Islet of Langerhans (tissue), 1 donor: ENCODE results near the gene NOTCH2.

Experiments used
- FAIRE-seq: peaks from one replicate; lab custom pipeline; 2011; peaks lifted over from hg19 to GRCh38; lab: Jason Lieb, UNC

NOTCH2 gene

DNA sequence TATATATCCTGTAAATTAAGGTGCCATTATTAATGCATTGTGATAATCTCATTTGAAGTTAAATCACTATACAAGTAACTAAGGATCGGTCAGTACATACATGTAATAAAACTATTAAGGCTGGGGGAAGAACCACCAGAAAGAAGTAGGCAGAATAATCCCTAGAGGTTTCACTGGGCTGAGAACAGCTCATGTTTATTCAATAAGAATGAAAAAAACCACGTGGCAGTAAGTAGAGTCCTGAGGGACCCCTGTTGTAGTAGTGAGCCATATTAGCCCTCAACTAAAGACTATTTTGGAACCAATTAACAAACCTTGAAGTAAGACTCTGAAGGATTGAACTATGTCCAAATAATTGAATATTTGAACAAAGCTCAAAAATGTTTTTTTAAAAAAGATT, 126.2 kb downstream of the NOTCH2 start:
- no peak for FAIRE-seq

DNA sequence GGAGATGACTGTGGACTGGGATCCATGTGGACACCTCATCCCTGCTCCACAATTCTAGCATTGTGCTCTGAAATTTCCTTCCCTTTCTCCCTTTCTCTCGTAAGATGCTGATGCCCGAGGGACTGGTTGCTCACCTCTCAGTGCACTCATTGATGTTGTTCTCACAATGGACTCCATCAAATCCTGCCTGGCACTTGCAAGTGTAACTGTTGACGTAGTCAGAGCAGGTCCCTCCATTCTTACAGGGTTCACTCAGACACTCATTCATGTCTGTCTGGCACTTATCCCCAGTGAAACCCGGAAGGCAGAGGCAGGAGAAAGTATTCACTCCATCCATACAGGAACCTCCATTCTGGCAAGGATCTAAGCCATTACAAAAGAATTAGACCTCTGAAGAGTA, 128.1 kb downstream of the NOTCH2 start:
- FAIRE-seq, result no peak

DNA sequence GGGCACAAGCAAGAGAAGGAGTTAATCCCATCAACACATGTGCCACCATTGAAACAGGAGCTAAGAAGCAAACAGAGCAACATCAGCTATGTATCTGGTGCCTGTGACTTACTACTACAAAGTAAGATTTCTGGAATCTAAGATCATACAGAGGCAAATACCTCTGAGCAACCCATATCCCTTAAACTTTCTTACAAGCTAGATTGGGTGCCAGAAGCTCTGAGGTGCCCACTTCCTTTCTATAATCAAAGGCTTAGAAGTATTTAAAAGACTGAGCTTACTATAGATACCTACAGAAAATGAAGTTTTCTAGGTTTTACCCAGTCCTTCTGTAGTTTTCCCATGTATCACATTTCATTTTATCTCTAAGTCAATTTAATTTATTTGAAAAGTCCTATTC, 128.8 kb downstream of the NOTCH2 start:
- no peak for FAIRE-seq

DNA sequence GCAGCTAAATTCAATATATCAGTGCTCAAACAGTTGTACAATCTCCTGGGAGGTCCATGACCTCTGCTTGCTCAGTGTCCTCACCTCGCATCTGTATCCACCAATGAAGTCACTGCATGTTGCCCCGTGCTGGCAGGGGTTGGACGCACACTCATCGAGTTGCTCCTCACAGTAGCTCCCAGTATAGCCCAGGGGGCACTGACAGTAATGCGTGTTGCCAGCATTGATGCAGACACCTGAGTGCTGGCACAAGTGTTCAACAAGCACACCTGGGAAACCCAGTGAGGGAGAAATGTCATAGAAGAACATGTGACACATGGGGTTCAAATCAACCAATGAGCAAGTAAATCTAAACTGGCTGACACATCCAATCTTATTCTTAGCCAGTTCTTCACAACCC, 132.3 kb downstream of the NOTCH2 start:
- FAIRE-seq, result no peak

DNA sequence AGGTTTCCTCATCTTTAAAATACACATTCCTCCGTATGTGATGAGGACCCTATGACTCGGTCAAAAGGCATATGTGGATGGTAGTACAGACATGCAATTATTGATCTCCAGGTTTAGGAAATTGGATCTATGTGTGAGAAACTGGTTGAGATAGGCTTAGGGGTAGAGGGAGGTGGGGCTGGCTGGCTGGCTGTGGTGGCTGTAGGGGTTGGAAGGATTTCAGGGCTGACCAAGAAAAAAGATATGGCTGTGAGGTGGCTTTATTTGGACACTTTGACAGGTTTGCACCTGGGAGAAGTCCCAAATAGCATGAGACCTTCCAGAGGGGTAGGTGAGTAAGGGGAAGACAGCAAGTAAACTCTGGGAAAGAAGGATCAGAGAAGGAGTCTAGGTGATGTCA, 133.5 kb downstream of the NOTCH2 start:
- no peak for FAIRE-seq

DNA sequence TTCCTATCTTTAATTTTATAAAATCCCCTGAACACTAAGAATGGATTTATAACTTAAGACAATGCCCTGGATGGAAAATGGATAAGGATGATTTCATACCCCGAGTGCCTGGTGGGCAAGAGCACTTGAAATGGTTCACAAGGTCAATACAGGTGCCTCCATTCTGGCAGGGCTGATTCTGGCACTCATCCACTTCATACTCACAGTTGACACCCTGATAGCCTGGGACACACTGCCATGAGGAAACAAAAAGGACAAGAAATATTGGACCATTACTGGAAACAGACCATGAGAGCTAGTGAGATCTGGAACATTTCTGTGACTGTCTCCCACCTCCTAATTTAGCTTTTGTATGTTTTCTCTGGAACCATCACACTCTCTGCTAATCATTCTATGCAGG, 134.1 kb downstream of the NOTCH2 start:
- no peak for FAIRE-seq

DNA sequence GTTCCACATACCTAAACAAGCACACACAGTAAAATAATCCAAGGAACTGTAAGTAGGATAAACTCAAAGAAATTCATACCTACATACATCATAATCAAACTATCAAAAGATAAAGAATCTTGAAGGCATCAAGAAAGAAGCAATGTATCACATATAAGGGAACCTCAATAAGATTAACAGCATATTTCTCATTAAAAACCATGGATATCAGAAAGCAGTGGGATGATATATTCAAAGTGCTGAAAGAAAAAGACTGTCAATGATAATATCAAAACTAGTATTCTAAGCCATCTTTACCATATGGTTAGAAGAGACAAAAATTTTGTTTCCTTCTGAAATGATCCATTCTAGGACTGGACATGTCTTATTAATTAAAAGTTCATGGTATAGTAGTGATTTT, 136.1 kb downstream of the NOTCH2 start:
- no peak for FAIRE-seq

DNA sequence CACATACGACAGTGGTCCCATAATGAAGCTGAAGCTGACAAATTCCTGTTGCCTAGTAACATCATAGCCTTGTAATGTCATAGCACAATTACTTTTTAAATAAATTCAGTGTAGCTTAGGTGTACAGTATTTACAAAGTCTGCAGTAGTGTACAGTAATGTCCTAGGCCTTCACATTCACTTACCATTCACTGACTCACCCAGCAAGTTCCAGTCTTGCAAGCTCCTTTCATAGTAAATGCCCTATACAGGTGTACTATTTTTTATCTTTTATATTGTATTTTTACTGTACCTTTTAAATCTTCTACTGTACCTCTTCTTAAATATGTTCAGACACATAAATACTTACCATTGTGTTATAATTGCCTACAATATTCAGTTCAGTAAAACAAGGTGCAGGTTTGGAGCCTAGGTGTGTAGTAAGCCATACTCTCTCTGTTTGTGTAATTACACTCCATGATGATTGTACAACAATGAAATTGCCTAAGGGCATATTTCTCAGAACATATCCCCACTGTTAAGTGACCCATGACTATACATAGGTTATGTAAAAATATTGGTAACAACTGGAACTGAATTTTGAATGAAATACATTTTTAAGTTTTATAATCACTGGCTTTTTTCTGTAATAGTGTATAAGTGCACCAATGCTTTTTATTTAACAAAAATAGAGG, 139.7 kb downstream of the NOTCH2 start:
- FAIRE-seq, result peak; percentile 21

DNA sequence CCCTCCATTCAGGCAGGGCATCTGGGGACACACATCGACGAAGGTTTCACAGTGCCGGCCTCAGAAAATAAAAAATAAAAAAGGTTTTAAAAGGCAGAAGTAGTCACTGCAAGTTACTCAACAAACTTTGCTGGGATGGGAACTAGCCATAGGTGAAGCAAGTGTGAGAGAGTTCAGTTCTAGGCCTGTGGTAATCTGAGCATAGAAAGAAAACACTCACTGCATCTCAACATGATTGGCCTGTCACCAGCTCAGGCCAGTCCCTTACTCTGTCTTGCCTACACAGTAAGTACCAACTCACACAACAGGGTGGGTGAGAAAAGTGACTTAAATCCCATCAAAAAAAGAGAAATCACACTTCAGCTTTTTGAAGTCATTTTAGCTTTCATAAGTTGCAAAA, 142.9 kb downstream of the NOTCH2 start:
- no peak for FAIRE-seq

DNA sequence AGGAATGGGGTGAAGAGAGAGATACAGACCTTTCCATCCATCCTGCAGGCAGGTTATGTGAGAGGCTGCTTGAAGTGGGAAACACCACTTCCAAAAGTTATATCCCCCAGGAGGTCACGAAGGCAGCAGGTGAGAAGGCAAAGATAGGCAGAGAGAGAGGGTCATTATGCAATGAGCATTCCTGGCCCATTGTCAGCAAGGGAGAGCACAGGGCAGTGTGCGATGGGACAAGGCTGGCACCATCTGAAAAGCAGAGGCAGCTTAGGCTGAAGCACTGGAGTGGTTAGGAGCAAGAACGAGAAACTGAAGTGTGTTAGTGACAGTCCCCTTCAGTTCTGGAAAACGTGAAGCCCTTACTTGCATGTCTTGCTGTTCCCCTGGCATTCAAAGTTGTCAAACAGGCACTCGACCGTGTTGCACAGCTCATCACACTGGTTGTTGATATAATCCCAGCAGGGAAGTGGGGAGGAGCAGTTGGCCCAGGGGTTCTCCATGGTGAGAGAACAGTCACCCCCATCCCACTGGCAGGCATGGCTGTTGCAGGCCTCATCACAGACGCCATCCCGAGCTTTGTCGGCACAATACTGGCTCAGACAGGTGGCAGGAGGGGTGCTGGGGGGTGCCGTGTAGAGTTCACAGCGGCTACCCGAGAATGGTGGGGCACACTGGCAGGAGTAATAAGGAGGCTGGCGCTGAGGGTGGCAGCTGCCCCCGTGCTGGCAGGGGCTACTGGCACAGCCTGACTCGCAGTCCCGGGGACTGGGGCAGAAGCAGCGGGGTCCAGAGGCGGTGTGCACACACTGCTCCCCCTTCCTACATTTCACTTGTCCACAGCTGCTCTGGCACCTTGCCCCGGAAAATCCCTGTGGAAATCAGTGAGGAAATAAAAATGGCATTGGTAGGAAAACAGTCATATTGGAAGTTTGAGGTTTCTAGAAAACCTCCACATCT, 144.2 kb downstream of the NOTCH2 start:
- FAIRE-seq, result no peak

DNA sequence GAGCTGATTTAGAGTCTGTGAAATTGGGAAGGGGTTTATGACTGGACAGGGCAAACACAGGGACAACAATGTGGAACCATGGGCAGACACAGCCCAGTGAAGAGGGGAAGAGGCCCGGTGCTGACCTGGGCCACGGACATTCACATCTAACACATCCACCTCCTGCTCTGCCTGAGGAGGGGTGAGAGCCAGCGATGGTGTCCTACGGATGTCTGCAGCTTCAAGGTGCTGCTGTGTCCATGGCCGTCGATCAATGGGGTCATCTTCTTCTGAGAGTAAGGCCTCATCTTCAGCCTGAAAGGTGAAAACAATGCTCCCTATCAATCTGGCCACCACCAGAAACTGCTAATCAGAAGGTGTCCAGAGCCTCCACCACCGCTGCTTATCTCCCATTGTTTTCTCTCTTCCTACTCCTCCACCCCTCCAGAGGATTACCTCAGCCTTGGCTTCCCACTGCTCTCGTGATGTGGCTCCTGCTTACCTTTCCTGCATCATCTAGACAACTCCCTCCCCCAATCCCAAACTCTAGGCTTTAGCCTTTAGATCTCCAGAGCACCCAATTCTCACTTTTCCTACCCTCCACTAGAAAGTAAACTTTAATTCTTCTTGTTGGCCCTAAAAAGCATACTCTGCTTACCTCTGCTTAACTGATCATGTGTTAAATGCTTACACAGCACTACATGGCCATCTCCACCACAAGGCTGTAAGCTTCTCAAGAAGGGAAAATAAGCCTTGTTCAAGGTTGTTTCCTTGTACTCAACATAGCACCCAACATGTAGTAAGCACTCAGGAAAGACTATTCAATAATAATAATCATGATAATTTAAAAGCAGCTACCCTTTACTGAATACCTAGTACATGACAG, 149.1 kb downstream of the NOTCH2 start:
- FAIRE-seq, result no peak

DNA sequence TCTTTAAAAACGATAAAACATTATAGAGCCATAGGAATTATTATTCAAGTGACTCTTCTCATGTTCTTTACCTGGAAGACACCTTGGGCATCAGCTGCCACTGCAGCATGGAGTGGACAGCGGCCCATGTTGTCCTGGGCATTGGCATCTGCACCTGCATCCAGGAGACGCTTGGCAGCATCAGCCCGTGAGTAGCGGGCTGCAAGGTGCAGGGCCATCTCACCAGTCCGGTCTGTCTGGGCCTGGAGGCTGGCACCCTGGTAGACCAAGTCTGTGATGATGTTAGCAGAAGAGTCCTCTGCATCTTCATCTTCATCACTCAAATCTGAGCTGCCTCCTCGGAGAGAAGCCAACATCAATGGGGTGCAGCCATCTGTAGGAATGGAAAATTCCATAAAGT, 150.2 kb downstream of the NOTCH2 start:
- FAIRE-seq, result no peak

DNA sequence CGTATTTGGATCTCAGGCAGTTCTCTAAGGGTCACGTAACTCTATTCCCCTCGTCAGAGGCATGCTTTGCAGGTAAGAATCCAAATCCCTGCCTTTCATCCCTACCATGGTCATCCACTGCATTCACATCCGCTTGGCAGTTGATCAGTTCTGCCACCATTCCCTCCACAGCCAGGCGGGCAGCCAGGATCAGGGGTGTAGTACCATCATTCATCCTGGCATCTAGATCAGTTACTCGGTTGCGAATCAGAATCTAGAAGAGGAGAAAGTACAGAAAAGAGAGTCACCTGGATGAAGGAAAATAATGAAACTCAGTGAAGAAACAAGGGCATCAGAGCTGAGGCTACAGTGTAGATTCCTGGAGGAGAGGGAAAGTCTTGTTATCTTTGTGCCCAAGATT, 151.2 kb downstream of the NOTCH2 start:
- no peak for FAIRE-seq

DNA sequence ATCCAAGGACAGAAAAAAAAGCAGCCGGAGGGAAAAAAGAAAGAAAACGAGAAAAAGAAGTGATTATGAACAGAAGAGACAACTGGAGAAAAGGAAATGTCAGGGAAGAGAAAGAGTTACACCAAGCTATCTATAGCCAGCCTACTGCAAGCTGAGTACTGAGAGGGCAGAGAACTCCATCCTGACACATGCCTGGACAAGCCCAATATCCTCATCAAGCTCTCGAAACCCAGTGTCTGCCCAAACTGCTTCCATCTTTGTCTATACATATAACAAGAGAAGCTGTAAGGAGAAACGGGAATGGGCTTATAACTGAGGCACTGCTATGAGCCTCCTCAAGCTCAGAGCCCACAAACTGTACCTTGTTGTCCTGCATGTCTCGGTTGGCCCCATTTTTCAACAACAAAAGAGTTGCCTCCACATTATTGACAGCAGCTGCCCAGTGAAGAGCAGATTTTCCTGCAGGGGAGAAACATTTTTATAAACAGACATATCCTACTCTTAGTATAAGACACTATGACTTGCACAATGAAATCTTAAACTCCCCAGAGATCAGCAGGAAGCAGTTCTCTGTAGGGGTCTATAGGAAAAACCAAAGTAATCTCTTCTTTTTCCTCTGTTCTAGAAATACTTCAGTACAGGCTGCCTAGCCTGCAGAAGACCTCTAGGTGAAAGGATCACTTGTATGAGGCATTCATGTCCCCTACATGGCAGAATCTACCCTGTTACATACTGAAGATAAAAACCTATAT, 152.0 kb downstream of the NOTCH2 start:
- FAIRE-seq, result no peak

DNA sequence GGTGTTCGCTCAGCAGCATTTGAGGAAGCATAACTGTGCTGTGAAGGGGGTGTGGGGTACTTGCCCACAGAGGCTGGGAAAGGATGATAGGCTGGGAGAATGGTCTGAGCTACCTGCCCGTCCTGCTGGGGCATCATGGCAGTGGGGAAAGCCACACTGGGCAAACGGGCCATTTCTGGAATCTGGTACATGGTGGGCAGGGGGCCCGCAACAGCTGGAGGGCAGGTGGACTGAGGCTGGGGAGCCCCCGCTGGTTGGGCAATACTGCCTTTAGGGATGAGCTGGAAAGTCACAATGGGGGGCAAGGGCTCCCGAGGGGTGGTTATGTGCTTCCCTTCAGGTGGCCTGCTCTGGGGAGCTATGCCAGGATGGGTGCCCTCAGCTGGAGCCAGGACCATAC, 153.9 kb downstream of the NOTCH2 start:
- FAIRE-seq, result no peak

DNA sequence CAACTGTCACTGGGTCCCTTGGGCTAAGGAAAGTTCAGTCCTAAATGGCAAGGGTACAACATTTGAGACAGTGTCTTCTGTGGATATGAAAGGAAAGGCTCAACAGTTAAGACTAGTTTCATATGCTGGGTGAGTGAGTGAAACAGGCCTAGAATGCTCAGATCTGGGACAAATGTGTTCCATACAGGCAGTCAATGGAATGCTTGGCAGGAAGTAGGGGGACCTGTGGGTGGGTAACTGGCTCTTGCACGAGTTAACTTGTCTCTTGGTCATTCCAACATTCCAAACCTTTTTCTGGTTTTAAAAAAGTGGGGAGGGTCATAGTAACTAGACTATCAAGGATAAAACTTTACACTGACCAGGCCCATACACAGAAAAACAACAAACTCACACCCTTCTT, 155.4 kb downstream of the NOTCH2 start:
- FAIRE-seq, result no peak

DNA sequence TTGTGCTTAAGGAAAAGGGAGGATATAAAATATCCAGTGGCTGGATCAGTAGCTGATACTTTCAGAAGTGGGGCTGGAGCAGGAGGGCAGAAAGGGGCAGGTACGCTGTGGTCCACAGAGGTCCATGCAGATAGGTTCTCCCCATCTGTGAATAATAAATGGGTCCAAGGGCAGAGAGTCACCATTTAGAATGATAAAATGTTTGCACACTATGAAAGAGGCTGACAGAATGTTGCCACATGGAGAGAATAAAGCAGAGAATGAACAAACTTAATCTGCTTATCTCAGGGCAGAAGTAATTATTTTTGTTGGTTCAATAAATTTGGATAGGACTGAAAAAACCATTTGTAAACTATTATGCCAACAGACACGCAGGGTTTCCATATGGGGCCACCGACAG, 156.5 kb downstream of the NOTCH2 start:
- FAIRE-seq, result no peak

DNA sequence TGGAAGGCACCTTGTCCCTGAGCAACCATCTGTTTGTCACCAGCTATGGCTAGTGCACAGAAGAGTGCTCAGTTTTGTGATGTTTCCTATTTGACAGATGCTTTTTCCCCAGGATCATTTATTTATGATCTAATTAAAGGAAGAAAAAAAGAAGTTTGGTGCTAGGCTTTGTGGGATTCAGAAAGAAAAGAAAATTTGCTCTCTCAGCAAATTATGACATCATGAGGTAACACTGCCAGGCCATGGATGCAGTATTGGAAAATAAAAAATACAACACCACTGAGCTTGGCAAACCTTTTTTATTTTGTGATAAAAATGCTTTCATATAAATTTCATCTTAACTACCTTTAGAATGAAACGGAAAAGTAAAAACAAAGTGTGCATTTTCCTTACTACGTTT, 157.7 kb downstream of the NOTCH2 start:
- no peak for FAIRE-seq

DNA sequence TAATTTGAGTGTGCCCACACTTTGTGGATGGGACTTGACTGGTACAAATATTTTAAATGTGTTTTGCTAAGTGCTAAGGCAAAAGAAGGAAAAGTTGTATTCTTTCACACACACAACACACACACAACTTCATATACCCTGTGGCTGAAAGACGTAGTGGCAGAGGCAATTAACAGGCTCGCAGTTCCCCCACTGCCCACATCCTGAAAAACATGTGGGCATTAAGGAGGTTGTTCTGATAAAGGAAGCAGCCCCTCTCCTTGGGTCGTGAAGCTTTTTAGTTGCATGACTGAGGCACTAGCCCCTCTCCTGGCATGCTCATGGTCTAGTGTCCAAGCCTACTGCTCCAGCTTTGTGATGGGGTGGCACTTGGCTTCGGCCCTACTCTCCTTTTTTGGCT, 158.8 kb downstream of the NOTCH2 start:
- FAIRE-seq, result no peak

DNA sequence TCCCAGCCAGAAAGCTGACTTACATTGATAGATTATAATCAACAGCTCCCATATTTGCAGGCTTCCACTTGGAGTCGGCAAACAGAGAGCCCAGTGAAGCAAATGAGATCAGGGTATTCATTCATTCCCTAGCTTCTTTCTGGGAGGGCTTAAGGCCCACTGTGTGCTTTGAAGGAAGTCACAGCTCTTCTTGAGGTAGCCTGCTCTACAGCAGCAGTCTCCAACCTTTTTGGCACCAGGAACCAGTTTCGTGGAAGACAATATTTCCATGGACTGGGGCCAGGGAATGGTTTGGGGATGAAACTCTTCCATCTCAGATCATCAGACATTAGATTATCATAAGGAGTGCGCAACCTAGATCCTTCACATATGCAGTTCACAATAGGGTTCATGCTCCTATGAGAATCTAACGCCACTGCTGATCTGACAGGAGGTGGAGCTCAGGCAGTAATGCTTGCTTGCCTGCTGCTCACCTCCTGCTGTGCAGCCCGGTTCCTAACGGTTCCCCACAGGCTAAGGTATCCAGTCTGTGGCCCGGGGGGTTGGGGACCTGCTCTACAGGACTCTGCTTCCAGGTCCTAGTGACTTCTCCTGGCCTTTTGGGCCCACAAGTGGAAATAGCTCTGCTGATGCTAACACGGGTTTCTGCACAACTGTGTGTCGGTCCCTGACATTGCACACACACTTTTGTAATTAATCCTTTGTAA, 159.4 kb downstream of the NOTCH2 start:
- no peak for FAIRE-seq

DNA sequence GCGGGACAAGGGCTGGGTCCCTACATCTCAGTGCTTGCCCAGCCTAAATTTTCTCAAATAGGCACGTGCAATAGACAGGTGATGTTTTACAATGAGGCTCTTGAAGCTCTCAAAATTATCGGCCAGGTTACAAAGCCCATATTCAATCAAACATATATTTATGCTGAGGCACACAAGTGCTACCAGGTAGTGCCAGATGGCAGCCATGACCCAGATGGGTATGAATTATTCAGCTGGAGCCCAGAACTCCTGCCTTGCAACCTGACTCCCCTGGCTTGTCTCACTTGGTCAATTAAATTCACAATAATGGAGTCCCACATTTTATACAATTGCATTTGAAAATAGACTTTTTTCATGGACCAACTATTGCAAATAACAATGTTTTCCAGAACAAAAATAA, 160.8 kb downstream of the NOTCH2 start:
- no peak for FAIRE-seq
